ENCODE results near the gene PLEKHG5. TPM values are rescaled to one million over a fixed set of nuclear protein-coding genes. Genes with fewer than 3 reads are reported as not detected.

The PLEKHG5 gene
- total RNA-seq, 4 donors from 2014 or later = 5.8 to 18.1 (median 12.0) TPM

- WGBS = 81% methylated on average over 3 of the region's 10 CpGs
- TF ChIP-seq POLR2AphosphoS5 (IDR thresholded peaks at IDR 0.05) (no peak), EP300 (IDR thresholded peaks at IDR 0.05) (no peak)
- TF ChIP-seq, protein P1, sequence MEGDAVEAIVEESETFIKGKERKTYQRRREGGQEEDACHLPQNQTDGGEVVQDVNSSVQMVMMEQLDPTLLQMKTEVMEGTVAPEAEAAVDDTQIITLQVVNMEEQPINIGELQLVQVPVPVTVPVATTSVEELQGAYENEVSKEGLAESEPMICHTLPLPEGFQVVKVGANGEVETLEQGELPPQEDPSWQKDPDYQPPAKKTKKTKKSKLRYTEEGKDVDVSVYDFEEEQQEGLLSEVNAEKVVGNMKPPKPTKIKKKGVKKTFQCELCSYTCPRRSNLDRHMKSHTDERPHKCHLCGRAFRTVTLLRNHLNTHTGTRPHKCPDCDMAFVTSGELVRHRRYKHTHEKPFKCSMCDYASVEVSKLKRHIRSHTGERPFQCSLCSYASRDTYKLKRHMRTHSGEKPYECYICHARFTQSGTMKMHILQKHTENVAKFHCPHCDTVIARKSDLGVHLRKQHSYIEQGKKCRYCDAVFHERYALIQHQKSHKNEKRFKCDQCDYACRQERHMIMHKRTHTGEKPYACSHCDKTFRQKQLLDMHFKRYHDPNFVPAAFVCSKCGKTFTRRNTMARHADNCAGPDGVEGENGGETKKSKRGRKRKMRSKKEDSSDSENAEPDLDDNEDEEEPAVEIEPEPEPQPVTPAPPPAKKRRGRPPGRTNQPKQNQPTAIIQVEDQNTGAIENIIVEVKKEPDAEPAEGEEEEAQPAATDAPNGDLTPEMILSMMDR (IDR thresholded peaks at IDR 0.05) = no peak
- DNase-seq (ENCODE audit: extremely low spot score) = no peak
- H3K27me3 ChIP-seq = peaks cover 0 to 34% (median 0%) of the 10 kb centered on the region in 4 donors
- H3K4me3 ChIP-seq = no peak overlapping the region
- intact Hi-C loops (cut with DNase I) = no loop called here
- no peaks in the 10 kb centered on the region for H3K4me1 ChIP-seq
- no peak overlapping the region for H3K27ac ChIP-seq (replicated peaks in 1 of 4)
- H3K36me3 ChIP-seq = no peaks in the 10 kb centered on the region
- no peaks in the 10 kb centered on the region for H3K9me3 ChIP-seq
Measured at GRCh38 chr1:6509919-6510291, 18.4 kb upstream of the PLEKHG5 start.

GRCh38 chr1:6509220-6509918, 17.9 kb upstream of the PLEKHG5 start:
- Histone ChIP-seq H3K27me3 (peaks cover 0 to 35% (median 0%) of the 10 kb centered on the region in 4 donors), H3K27ac (replicated peaks in 1 of 4) (no peak overlapping the region), H3K4me1 (no peaks in the 10 kb centered on the region), H3K9me3 (no peaks in the 10 kb centered on the region), H3K4me3 (no peak overlapping the region), H3K36me3 (no peaks in the 10 kb centered on the region)
- WGBS = 64% methylated on average over 10 of the region's 20 CpGs
- no peak for TF ChIP-seq POLR2A (IDR thresholded peaks at IDR 0.05; ENCODE audit: low read depth)
- no peak for TF ChIP-seq POLR2AphosphoS5 (IDR thresholded peaks at IDR 0.05)
- TF ChIP-seq, protein P1 (IDR thresholded peaks at IDR 0.05) = no peak
- TF ChIP-seq EP300 (IDR thresholded peaks at IDR 0.05) = no peak
- no peak for DNase-seq (ENCODE audit: extremely low spot score)
- intact Hi-C loops (cut with DNase I) = no loop called here

DNA sequence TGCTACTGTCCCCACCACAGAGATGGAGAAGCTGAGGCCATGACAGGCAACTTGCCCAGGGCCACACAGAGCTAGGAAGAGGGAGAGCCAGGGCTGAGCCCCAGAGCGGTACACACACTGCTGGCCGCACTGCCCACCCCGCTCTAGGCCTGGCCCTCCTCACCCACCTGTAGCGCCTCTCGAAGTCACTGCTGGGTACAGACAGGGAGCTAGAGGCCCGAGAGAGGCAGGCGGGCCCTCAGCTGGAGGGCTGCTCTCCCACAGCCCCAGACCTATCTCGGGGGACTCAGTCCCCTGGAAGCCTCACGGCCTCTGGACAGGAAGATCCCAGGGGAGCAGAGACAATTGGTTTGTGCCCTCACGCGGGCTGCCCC, 17.3 kb upstream of the PLEKHG5 start:
- Histone ChIP-seq H3K4me3 (no peak overlapping the region), H3K27me3 (peaks cover 0 to 35% (median 0%) of the 10 kb centered on the region in 4 donors), H3K4me1 (no peaks in the 10 kb centered on the region), H3K36me3 (no peaks in the 10 kb centered on the region), H3K27ac (replicated peaks in 1 of 4) (no peak overlapping the region), H3K9me3 (no peaks in the 10 kb centered on the region)
- no peak for DNase-seq (ENCODE audit: extremely low spot score)
- no peak for TF ChIP-seq POLR2A (IDR thresholded peaks at IDR 0.05; ENCODE audit: low read depth)
- no peak for TF ChIP-seq EP300 (IDR thresholded peaks at IDR 0.05)
- no peak for TF ChIP-seq POLR2AphosphoS5 (IDR thresholded peaks at IDR 0.05)
- TF ChIP-seq, protein P1 (IDR thresholded peaks at IDR 0.05) = no peak
- 90% methylated on average over 5 of the region's 11 CpGs for WGBS
- intact Hi-C loops (cut with DNase I) = no loop called here

GRCh38 chr1:6508154-6508815, 16.8 kb upstream of the PLEKHG5 start:
- H3K4me1 ChIP-seq = no peaks in the 10 kb centered on the region
- no peak for DNase-seq (ENCODE audit: extremely low spot score)
- TF ChIP-seq EP300 (IDR thresholded peaks at IDR 0.05) (no peak), POLR2A (IDR thresholded peaks at IDR 0.05; ENCODE audit: low read depth) (no peak), POLR2AphosphoS5 (IDR thresholded peaks at IDR 0.05) (no peak)
- TF ChIP-seq, protein P1 (IDR thresholded peaks at IDR 0.05) = no peak
- 78% methylated on average over 14 of the region's 18 CpGs for WGBS
- H3K4me3 ChIP-seq = no peak overlapping the region
- H3K27ac ChIP-seq (replicated peaks in 1 of 4) = no peak overlapping the region
- no peaks in the 10 kb centered on the region for H3K9me3 ChIP-seq
- no peaks in the 10 kb centered on the region for H3K36me3 ChIP-seq
- peaks cover 0 to 35% (median 0%) of the 10 kb centered on the region in 4 donors for H3K27me3 ChIP-seq
- intact Hi-C loops (cut with DNase I) = no loop called here
